IMR-90 (cell line): ENCODE measurements around the gene AMBP.

Experiments used
- CEBPB ChIP-seq: IDR thresholded peaks from 2 replicates; pipeline ENCODE4 v1.6.1; 2012; ENCODE audit warnings: low read depth, low read length, improper control_type of control experiment
- FOS ChIP-seq: fragments of 150-350 bp; IDR thresholded peaks from 2 replicates; pipeline ENCODE4 v1.6.1; 2016; ENCODE audit warnings: low read depth, low read length
- MAFK ChIP-seq: IDR thresholded peaks from 2 replicates; pipeline ENCODE4 v1.6.1; 2012; ENCODE audit warnings: low read depth, low read length, improper control_type of control experiment
- POLR2A ChIP-seq: IDR thresholded peaks from 2 replicates; pipeline ENCODE4 v1.6.1; 2012; ENCODE audit warnings: mild to moderate bottlenecking, low read depth, low read length
- RAD21 ChIP-seq: IDR thresholded peaks from 2 replicates; pipeline ENCODE4 v1.6.1; 2012; ENCODE audit warnings: low read length, improper control_type of control experiment
- RCOR1 ChIP-seq: IDR thresholded peaks from 2 replicates; pipeline ENCODE4 v1.6.1; 2012; ENCODE audit warnings: mild to moderate bottlenecking, low read length, improper control_type of control experiment; ENCODE audit not compliant: insufficient replicate concordance
- RFX5 ChIP-seq: IDR thresholded peaks from 2 replicates; pipeline ENCODE4 v1.8.0; 2012; ENCODE audit warnings: low read depth, mild to moderate bottlenecking, low read length, moderate library complexity
- TF ChIP-seq, protein P1 (sequence below): conservative IDR thresholded peaks from 2 replicates; pipeline ENCODE4 v1.5.1; 2012; ENCODE audit warnings: mild to moderate bottlenecking, low read depth, low read length, improper control_type of control experiment
- TF ChIP-seq, protein P2 (sequence below): fragments of 150-350 bp; IDR thresholded peaks from 2 replicates; pipeline ENCODE4 v1.6.1; 2017; ENCODE audit warnings: mild to moderate bottlenecking, antibody characterized with exemption, low read length, low read depth
- TF ChIP-seq, protein P3 (sequence below): fragments of 150-350 bp; IDR thresholded peaks from 2 replicates; pipeline ENCODE4 v1.6.1; 2016; ENCODE audit warnings: low read depth, mild to moderate bottlenecking, low read length, moderate library complexity, borderline replicate concordance

DNA sequence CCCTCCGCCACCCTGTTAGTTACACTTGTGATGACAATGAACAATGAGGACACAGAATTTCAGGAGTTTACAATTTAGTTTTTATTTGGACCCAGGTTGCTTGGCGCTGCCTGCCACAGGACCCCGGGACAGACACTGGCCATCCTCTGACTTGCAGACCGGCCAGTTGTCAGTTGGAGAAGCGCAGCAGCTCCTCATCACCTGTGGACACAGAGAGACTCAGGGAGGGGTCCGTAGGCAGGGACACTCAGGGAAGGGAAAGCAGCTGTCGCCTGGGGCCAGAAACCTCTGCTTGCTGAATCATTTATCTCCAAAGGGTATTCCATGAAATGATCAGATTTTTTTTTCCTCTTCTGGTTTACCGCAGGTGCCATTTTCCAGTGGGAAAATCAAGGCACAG is 18.0 kb downstream of the AMBP start:
- TF ChIP-seq RAD21, result no peak
- TF ChIP-seq, protein P1, sequence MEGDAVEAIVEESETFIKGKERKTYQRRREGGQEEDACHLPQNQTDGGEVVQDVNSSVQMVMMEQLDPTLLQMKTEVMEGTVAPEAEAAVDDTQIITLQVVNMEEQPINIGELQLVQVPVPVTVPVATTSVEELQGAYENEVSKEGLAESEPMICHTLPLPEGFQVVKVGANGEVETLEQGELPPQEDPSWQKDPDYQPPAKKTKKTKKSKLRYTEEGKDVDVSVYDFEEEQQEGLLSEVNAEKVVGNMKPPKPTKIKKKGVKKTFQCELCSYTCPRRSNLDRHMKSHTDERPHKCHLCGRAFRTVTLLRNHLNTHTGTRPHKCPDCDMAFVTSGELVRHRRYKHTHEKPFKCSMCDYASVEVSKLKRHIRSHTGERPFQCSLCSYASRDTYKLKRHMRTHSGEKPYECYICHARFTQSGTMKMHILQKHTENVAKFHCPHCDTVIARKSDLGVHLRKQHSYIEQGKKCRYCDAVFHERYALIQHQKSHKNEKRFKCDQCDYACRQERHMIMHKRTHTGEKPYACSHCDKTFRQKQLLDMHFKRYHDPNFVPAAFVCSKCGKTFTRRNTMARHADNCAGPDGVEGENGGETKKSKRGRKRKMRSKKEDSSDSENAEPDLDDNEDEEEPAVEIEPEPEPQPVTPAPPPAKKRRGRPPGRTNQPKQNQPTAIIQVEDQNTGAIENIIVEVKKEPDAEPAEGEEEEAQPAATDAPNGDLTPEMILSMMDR, result no peak
- TF ChIP-seq POLR2A, result no peak
- TF ChIP-seq RCOR1, result no peak
- TF ChIP-seq MAFK, result no peak
- TF ChIP-seq CEBPB, result no peak
- no peak for TF ChIP-seq RFX5
- TF ChIP-seq FOS, result no peak
- TF ChIP-seq, protein P2, sequence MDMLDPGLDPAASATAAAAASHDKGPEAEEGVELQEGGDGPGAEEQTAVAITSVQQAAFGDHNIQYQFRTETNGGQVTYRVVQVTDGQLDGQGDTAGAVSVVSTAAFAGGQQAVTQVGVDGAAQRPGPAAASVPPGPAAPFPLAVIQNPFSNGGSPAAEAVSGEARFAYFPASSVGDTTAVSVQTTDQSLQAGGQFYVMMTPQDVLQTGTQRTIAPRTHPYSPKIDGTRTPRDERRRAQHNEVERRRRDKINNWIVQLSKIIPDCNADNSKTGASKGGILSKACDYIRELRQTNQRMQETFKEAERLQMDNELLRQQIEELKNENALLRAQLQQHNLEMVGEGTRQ, result no peak
- TF ChIP-seq, protein P3, sequence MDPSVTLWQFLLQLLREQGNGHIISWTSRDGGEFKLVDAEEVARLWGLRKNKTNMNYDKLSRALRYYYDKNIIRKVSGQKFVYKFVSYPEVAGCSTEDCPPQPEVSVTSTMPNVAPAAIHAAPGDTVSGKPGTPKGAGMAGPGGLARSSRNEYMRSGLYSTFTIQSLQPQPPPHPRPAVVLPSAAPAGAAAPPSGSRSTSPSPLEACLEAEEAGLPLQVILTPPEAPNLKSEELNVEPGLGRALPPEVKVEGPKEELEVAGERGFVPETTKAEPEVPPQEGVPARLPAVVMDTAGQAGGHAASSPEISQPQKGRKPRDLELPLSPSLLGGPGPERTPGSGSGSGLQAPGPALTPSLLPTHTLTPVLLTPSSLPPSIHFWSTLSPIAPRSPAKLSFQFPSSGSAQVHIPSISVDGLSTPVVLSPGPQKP, result no peak
